H9 (cell line): ENCODE results near the gene PTPRN2. TPM values are rescaled to one million over a fixed set of nuclear protein-coding genes. Genes with fewer than 3 reads are reported as not detected.

Experiments
- DNase-seq: peaks from one replicate; pipeline ENCODE4 v3.0.0-alpha.2; 2017
- H2AFZ ChIP-seq: one replicate; pipeline ENCODE4 v1.6.1; 2013; ENCODE audit warnings: mild to moderate bottlenecking, low read length, control low read depth, moderate library complexity
- H2AK5ac ChIP-seq: 2 replicates; pipeline ENCODE4 v1.6.1; 2013; ENCODE audit warnings: low read length, control low read depth, mixed read lengths; ENCODE audit not compliant: insufficient read length
- H2BK120ac ChIP-seq: one replicate; pipeline ENCODE4 v1.6.1; 2013; ENCODE audit warnings: low read depth, mild to moderate bottlenecking, low read length, control low read depth, inconsistent platforms; ENCODE audit not compliant: poor library complexity, severe bottlenecking
- H2BK12ac ChIP-seq: 2 replicates; pipeline ENCODE4 v1.6.1; 2013; ENCODE audit warnings: low read length, control low read depth, mixed read lengths, low read depth; ENCODE audit not compliant: insufficient read length
- H2BK15ac ChIP-seq: 2 replicates; pipeline ENCODE4 v1.6.1; 2013; ENCODE audit warnings: low read depth, low read length, control low read depth
- H2BK20ac ChIP-seq: one replicate; pipeline ENCODE4 v1.6.1; 2013; ENCODE audit warnings: low read depth, mild to moderate bottlenecking, low read length, control low read depth, inconsistent platforms; ENCODE audit not compliant: poor library complexity, severe bottlenecking
- H2BK5ac ChIP-seq: 2 replicates; pipeline ENCODE4 v1.6.1; 2013; ENCODE audit warnings: low read length, control low read depth, mixed read lengths; ENCODE audit not compliant: insufficient read length
- H3K14ac ChIP-seq: 2 replicates; pipeline ENCODE4 v1.6.1; 2013; ENCODE audit warnings: low read length, control low read depth; ENCODE audit not compliant: insufficient read depth
- H3K18ac ChIP-seq: 2 replicates; pipeline ENCODE4 v1.6.1; 2013; ENCODE audit warnings: low read depth, mild to moderate bottlenecking, mixed read lengths, low read length, control low read depth; ENCODE audit not compliant: insufficient read length
- H3K23ac ChIP-seq: 2 replicates; pipeline ENCODE4 v1.6.1; 2013; ENCODE audit warnings: low read length, control low read depth, mixed read lengths, low read depth; ENCODE audit not compliant: insufficient read length
- H3K23me2 ChIP-seq: 2 replicates; pipeline ENCODE4 v1.6.1; 2013; ENCODE audit warnings: low read depth, mild to moderate bottlenecking, mixed read lengths, low read length, control low read depth; ENCODE audit not compliant: insufficient read length, poor library complexity, severe bottlenecking
- H3K27ac ChIP-seq: 2 replicates; pipeline ENCODE4 v1.5.1; 2013; ENCODE audit warnings: low read length, control low read depth, mixed read lengths, low read depth; ENCODE audit not compliant: insufficient read length
- H3K27me3 ChIP-seq: 2 replicates; pipeline ENCODE4 v1.6.1; 2013; ENCODE audit warnings: low read length, control low read depth, inconsistent platforms; ENCODE audit not compliant: insufficient read depth
- H3K4ac ChIP-seq: 2 replicates; pipeline ENCODE4 v1.6.1; 2013; ENCODE audit warnings: low read depth, mild to moderate bottlenecking, control low read depth, inconsistent platforms, low read length, moderate library complexity
- H3K4me1 ChIP-seq: 2 replicates; pipeline ENCODE4 v1.6.1; 2013; ENCODE audit warnings: low read length, control low read depth, inconsistent platforms; ENCODE audit not compliant: insufficient read depth
- H3K4me2 ChIP-seq: 2 replicates; pipeline ENCODE4 v1.6.1; 2013; ENCODE audit warnings: low read length, control low read depth, mixed read lengths; ENCODE audit not compliant: insufficient read length, insufficient read depth
- H3K56ac ChIP-seq: 2 replicates; pipeline ENCODE4 v1.6.1; 2013; ENCODE audit warnings: low read depth, mild to moderate bottlenecking, mixed read lengths, low read length, control low read depth; ENCODE audit not compliant: insufficient read length
- H3K79me1 ChIP-seq: 2 replicates; pipeline ENCODE4 v1.6.1; 2013; ENCODE audit warnings: low read depth, mild to moderate bottlenecking, moderate library complexity, low read length, control low read depth, inconsistent platforms; ENCODE audit not compliant: insufficient read depth, poor library complexity, severe bottlenecking
- H3K79me2 ChIP-seq: 2 replicates; pipeline ENCODE4 v1.6.1; 2013; ENCODE audit warnings: low read length, control low read depth, inconsistent platforms; ENCODE audit not compliant: insufficient read depth
- H3K9ac ChIP-seq: 2 replicates; pipeline ENCODE4 v1.6.1; 2013; ENCODE audit warnings: low read length, control low read depth, mixed read lengths; ENCODE audit not compliant: insufficient read length; ENCODE audit errors: extremely low read depth
- H3K9me3 ChIP-seq: one replicate; pipeline ENCODE4 v1.6.1; 2013; ENCODE audit warnings: low read depth, low read length, inconsistent platforms; ENCODE audit not compliant: control insufficient read depth
- H3T11ph ChIP-seq: one replicate; pipeline ENCODE4 v1.6.1; 2013; ENCODE audit warnings: mild to moderate bottlenecking, low read length, control low read depth, inconsistent platforms
- H4K20me1 ChIP-seq: one replicate; pipeline ENCODE4 v1.6.1; 2013; ENCODE audit not compliant: control insufficient read depth, insufficient read length, insufficient read depth
- H4K5ac ChIP-seq: 2 replicates; pipeline ENCODE4 v1.6.1; 2013; ENCODE audit warnings: low read depth, mild to moderate bottlenecking, mixed read lengths, low read length, control low read depth; ENCODE audit not compliant: insufficient read length
- H4K8ac ChIP-seq: replicated peaks from 2 replicates; pipeline ENCODE4 v1.6.1; 2013; ENCODE audit warnings: low read length, control low read depth, mixed read lengths, low read depth; ENCODE audit not compliant: insufficient read length
- H4K91ac ChIP-seq: 2 replicates; pipeline ENCODE4 v1.6.1; 2013; ENCODE audit warnings: low read depth, mild to moderate bottlenecking, moderate library complexity, mixed read lengths, low read length, control low read depth; ENCODE audit not compliant: insufficient read length
- H3K27ac Mint-ChIP-seq, 3 experiments: 2 replicates in 2 of 3; 3 replicates in 1 of 3; pipeline ENCODE4 v1.8.0; 2020 to 2021; ENCODE audit warnings: mixed read lengths in 3 of 3, mild to moderate bottlenecking in 1 of 3, moderate library complexity in 1 of 3
- H3K27me3 Mint-ChIP-seq: 2 replicates; pipeline ENCODE4 v1.8.0; 2021; ENCODE audit warnings: low read depth, mild to moderate bottlenecking, moderate library complexity, mixed read lengths
- H3K36me3 Mint-ChIP-seq, 3 experiments: 2 replicates in 2 of 3; 3 replicates in 1 of 3; pipeline ENCODE4 v1.8.0; 2020 to 2021; ENCODE audit warnings: low read depth in 3 of 3, mixed read lengths in 3 of 3; ENCODE audit not compliant: insufficient read depth in 1 of 3
- H3K4me1 Mint-ChIP-seq, 2 experiments: 2 replicates each; pipeline ENCODE4 v1.8.0; 2020; ENCODE audit warnings: mixed read lengths in 2 of 2
- H3K4me3 Mint-ChIP-seq, 2 experiments: 2 replicates in 1 of 2; 3 replicates in 1 of 2; pipeline ENCODE4 v1.8.0; 2020 to 2021; ENCODE audit warnings: mild to moderate bottlenecking in 2 of 2, mixed read lengths in 2 of 2, moderate library complexity in 1 of 2
- H3K9me3 Mint-ChIP-seq, 2 experiments: 2 replicates in 1 of 2; 3 replicates in 1 of 2; pipeline ENCODE4 v1.8.0; 2020; ENCODE audit warnings: mild to moderate bottlenecking in 2 of 2, mixed read lengths in 2 of 2, moderate library complexity in 1 of 2
- CTCF ChIP-seq: fragments of 200-600 bp; sonication (generic); conservative IDR thresholded peaks from 3 replicates; pipeline ENCODE4 v1.8.0; 2021; ENCODE audit warnings: antibody characterized with exemption, mild to moderate bottlenecking
- WGBS: extraction: QIAGEN DNeasy Blood & Tissue Kit; methylation state at CpG from one replicate; pipeline ENCODE4 v1.1.7; 2013; ENCODE audit warnings: missing lambda C conversion rate, low lambda C conversion rate, mixed read lengths; ENCODE audit not compliant: insufficient read length; ENCODE audit errors: extremely low coverage; 5-methylcytosine and 5-hydroxymethylcytosine counted together
- total RNA-seq: library from RNA; stranded (reverse); gene quantifications from 2 replicates; pipeline ENCODE4 v1.2.1, GENCODE V29; 2021

The PTPRN2 gene
- total RNA-seq, 1 experiment from 2014 or later = 5.2 TPM

DNA sequence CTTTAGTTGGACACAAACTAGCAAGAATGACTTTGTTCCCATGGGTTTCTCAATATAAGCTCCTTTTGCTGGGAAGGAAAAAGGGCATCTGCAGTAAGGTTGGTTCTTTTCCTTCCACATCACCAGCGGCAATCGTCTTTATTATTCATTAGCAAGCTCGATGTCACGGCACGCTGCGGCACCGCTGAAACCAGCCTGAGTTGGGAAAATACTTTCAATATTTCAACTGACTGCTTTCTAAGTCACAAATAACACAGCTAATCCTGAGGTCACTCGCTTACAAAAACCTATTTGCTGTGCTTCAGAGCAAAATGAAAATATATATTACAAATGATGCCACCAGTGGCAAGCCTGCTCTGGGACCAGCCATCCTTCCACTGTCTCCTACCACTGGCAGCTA lies 665.0 kb downstream of the PTPRN2 start:
- no CpG with 5 or more reads among the region's 8 CpGs for WGBS
- H3K4ac ChIP-seq = no peak overlapping the region
- no peak overlapping the region for H4K8ac ChIP-seq
- no peak overlapping the region for H2BK15ac ChIP-seq
- H3K4me2 ChIP-seq = no peak overlapping the region
- H2BK20ac ChIP-seq = no peak overlapping the region
- H3T11ph ChIP-seq = no peak overlapping the region
- no peak overlapping the region for H4K91ac ChIP-seq
- Mint-ChIP-seq H3K27me3 (peaks cover 8% of the 10 kb centered on the region), H3K4me1 (peaks cover 0 to 2% of the 10 kb centered on the region in 2 experiments; a peak in 1 of 4 replicates), H3K27ac (no peak overlapping the region), H3K4me3 (no peak overlapping the region), H3K9me3 (peaks cover 0 to 6% of the 10 kb centered on the region in 2 experiments; a peak in 2 of 5 replicates), H3K36me3 (no peaks in the 10 kb centered on the region; a peak in 3 of 7 replicates)
- H2BK120ac ChIP-seq = no peak overlapping the region
- H2BK5ac ChIP-seq = no peak overlapping the region
- no peak for TF ChIP-seq CTCF
- H3K14ac ChIP-seq = no peak overlapping the region
- H3K27ac ChIP-seq = no peak overlapping the region
- H3K79me2 ChIP-seq = no peaks in the 10 kb centered on the region
- H4K20me1 ChIP-seq = no peaks in the 10 kb centered on the region
- H3K23ac ChIP-seq = no peak overlapping the region
- no peaks in the 10 kb centered on the region for H3K79me1 ChIP-seq
- no peak overlapping the region for H3K56ac ChIP-seq
- DNase-seq = no peak
- H2BK12ac ChIP-seq = no peak overlapping the region
- no peak overlapping the region for H3K9ac ChIP-seq
- H3K18ac ChIP-seq = no peak overlapping the region
- H2AFZ ChIP-seq = no peak overlapping the region
- H4K5ac ChIP-seq = no peak overlapping the region
- H3K23me2 ChIP-seq = no peaks in the 10 kb centered on the region
- no peak overlapping the region for H2AK5ac ChIP-seq
- no peaks in the 10 kb centered on the region for H3K27me3 ChIP-seq
- H3K4me1 ChIP-seq = no peaks in the 10 kb centered on the region
- H3K9me3 ChIP-seq = no peaks in the 10 kb centered on the region
